Activated T-helper 1 cell treated with anti-CD3 and anti-CD28 coated beads, Interleukin-12 subunit alpha, Interleukin-12 subunit beta, Interleukin-2, Interleukin-4 antibody, amounts not matched to agents 30 ng/mL and 10 ng/mL and 1 ng/mL, durations not matched to agents 14 hours and 24 hours and 36 hours (primary cell): ENCODE data around the gene DNAJC1. TPM values are rescaled to one million over a fixed set of nuclear protein-coding genes. Genes with fewer than 3 reads are reported as not detected.

Source experiments
- DNase-seq: peaks from one replicate; pipeline ENCODE4 v3.0.0; 2021; ENCODE audit warnings: low spot score
- H3K27ac Mint-ChIP-seq: one replicate; pipeline ENCODE4 v1.8.0; 2021; ENCODE audit warnings: mild to moderate bottlenecking, mixed read lengths
- H3K27me3 Mint-ChIP-seq: one replicate; pipeline ENCODE4 v1.8.0; 2022; ENCODE audit warnings: mild to moderate bottlenecking, moderate library complexity, mixed read lengths; ENCODE audit not compliant: insufficient read depth
- H3K36me3 Mint-ChIP-seq: one replicate; pipeline ENCODE4 v1.8.0; 2021; ENCODE audit warnings: low read depth, mixed read lengths
- H3K4me1 Mint-ChIP-seq: one replicate; pipeline ENCODE4 v1.8.0; 2021; ENCODE audit warnings: low read depth, mixed read lengths
- H3K4me3 Mint-ChIP-seq: one replicate; pipeline ENCODE4 v1.8.0; 2021; ENCODE audit warnings: mild to moderate bottlenecking, moderate library complexity, mixed read lengths
- H3K9me3 Mint-ChIP-seq: one replicate; pipeline ENCODE4 v1.8.0; 2021; ENCODE audit warnings: mixed read lengths
- intact Hi-C: fragments of 100-400 bp; cut with micrococcal nuclease; formaldehyde crosslinking; loops from one replicate; pipeline ENCODE4 v1.15.1; 2024
- total RNA-seq: library from RNA; stranded (reverse); gene quantifications from 2 replicates; pipeline ENCODE4 v1.2.3, GENCODE V29; 2022

DNAJC1 gene
- total RNA-seq, 1 donor from 2014 or later = 26.2 TPM

DNA sequence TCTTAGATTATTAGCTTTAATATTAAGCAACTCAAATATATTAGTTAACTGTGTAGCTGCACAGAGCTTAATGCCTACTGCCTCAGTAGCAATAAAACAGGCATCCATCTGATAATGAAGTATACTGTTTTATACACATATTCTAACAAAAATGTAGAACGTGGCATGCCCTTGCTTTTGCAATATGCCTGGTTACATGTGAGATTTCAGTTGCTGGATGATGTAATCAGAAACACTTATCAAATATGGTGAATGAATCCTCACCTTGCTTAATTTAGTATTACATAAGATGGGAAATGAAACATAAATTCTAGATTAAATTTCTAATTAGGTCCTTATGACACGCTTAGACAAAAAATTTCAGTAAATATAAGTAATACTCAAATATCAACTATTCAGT lies 8.0 kb downstream of the DNAJC1 start:
- Mint-ChIP-seq H3K27ac (no peak overlapping the region), H3K27me3 (no peaks in the 10 kb centered on the region), H3K9me3 (no peaks in the 10 kb centered on the region), H3K4me3 (no peak overlapping the region), H3K4me1 (peaks cover 36% of the 10 kb centered on the region), H3K36me3 (peaks cover 11% of the 10 kb centered on the region)
- no peak for DNase-seq
- intact Hi-C loops = no loop called here

- Mint-ChIP-seq H3K27me3 (no peaks in the 10 kb centered on the region), H3K4me3 (no peak overlapping the region), H3K36me3 (no peaks in the 10 kb centered on the region), H3K4me1 (peaks cover 29% of the 10 kb centered on the region), H3K9me3 (no peaks in the 10 kb centered on the region), H3K27ac (no peak overlapping the region)
- intact Hi-C loops = loop anchor here (1.0 to 2.0 kb wide), 5 partner anchors 10 to 1075 kb away; partner anchors contain the start of gene DNAJC1
- no peak for DNase-seq
These were observed 10.0 kb downstream of the DNAJC1 start for GRCh38 chr10:21993360-21994001.

GRCh38 chr10:21991785-21992184 lies 11.7 kb downstream of the DNAJC1 start:
- intact Hi-C loops = loop anchor here (2.0 kb wide), 1 partner anchor 429 kb away; no protein-coding TSS in a partner anchor
- H3K4me1 Mint-ChIP-seq = peaks cover 23% of the 10 kb centered on the region
- no peak for DNase-seq
- H3K9me3 Mint-ChIP-seq = no peaks in the 10 kb centered on the region
- H3K27me3 Mint-ChIP-seq = no peaks in the 10 kb centered on the region
- no peak overlapping the region for H3K27ac Mint-ChIP-seq
- no peak overlapping the region for H3K4me3 Mint-ChIP-seq
- no peaks in the 10 kb centered on the region for H3K36me3 Mint-ChIP-seq

DNA sequence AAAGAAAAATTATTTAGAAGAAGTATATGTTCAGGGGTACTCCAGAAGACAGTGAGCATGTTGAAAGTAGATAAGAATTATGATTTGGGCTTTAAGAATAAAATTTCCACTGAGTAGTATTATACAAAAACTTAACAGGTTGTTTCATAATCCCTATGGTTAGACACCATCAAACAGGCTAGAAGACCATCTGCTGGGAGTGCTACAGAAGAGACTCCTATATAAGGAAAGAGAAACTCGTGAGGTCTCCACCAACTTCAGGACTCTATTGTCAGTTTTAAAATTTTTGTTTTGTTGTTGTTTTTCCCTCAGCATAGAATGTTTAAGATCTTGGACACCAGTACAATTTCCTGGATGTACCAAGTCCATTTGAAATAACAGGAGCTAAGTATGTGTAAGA lies 13.1 kb downstream of the DNAJC1 start:
- peaks cover 15% of the 10 kb centered on the region for H3K4me1 Mint-ChIP-seq
- no peak overlapping the region for H3K4me3 Mint-ChIP-seq
- no peaks in the 10 kb centered on the region for H3K27me3 Mint-ChIP-seq
- no peak for DNase-seq
- H3K27ac Mint-ChIP-seq = no peak overlapping the region
- peaks cover 2% of the 10 kb centered on the region for H3K36me3 Mint-ChIP-seq
- H3K9me3 Mint-ChIP-seq = peaks cover 4% of the 10 kb centered on the region
- intact Hi-C loops = no loop called here

DNA sequence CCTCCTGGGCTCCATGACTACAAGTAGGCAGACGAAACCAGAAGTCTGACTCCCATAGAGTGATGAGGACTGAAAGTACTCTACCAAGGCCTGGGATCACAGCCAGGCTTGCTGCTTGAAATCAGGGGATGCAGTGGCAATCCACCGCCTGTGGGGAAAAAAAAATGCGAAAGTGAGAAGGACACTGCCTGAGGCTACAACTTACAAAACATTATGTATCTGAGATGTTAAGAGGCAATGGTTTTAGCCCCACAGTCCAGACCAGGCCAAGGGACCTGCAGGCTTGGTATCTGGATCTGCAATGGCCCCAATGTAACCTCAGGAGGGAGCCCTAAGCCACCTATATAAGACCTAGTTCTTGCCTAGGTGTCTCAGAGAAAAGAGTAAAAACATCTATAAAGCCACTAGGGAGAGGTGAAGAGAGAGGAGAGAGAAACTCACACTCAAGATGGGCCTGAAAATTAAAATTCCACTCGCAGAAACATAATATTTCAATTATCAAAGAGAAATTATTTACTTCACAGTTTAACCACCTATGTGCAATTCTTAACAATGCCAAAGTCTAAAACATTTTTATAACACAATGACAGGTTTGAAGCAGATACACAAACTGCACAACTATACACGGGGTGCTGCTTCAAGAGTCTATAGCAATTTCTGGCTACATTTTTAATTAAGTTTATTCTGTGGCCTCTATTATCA lies 13.9 kb downstream of the DNAJC1 start:
- intact Hi-C loops = no loop called here
- Mint-ChIP-seq H3K9me3 (peaks cover 4% of the 10 kb centered on the region), H3K27ac (no peak overlapping the region), H3K4me3 (no peak overlapping the region), H3K36me3 (peaks cover 2% of the 10 kb centered on the region), H3K27me3 (no peaks in the 10 kb centered on the region), H3K4me1 (peaks cover 15% of the 10 kb centered on the region)
- DNase-seq = no peak

DNA sequence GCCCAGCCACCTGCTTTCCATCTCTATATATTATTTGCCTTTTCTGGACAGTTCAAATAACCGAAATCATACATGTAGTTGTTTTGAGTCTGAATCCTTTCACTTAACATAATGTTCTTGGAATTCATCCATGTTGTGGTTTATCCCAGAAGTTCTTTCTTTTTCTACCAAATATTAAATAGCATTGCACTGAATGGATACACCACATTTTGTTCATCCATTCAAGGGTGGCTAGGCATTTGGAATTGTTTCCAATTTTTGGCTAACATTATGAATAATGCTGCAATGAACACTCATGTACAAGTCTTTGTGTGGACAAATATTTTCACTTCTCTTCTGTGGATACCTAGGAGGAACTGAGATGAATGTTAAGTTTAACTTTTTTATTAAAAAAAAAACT lies 18.0 kb downstream of the DNAJC1 start:
- DNase-seq = no peak
- Mint-ChIP-seq H3K4me3 (no peak overlapping the region), H3K36me3 (peaks cover 2% of the 10 kb centered on the region), H3K4me1 (peaks cover 8% of the 10 kb centered on the region), H3K27ac (no peak overlapping the region), H3K9me3 (peaks cover 4% of the 10 kb centered on the region), H3K27me3 (no peaks in the 10 kb centered on the region)
- intact Hi-C loops = no loop called here

DNA sequence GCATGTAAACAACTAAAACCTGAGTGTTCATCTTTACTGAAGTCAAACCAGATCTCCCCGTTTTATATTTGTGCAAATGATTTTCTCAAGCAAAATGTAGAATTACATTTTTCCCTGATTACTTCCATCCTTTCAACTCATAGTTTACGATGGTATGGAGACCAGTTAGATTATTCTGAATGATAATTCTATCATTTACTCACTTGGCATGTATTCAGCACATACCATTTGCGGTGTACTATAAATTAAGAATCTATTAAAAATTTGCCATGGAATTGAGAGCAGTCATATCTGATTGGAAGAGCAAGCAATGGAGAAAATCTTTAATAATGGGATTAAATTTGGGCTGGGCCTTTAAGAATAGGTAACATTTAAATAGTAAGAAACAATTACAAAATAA lies 22.4 kb downstream of the DNAJC1 start:
- Mint-ChIP-seq H3K27ac (no peak overlapping the region), H3K27me3 (no peaks in the 10 kb centered on the region), H3K9me3 (peaks cover under 1% of the 10 kb centered on the region), H3K4me1 (peaks cover 6% of the 10 kb centered on the region), H3K36me3 (peaks cover 2% of the 10 kb centered on the region), H3K4me3 (no peak overlapping the region)
- no peak for DNase-seq
- intact Hi-C loops = no loop called here

GRCh38 chr10:21980691-21981090 lies 22.8 kb downstream of the DNAJC1 start:
- Mint-ChIP-seq H3K27ac (no peak overlapping the region), H3K27me3 (no peaks in the 10 kb centered on the region), H3K4me3 (no peak overlapping the region), H3K4me1 (peaks cover 6% of the 10 kb centered on the region), H3K9me3 (no peaks in the 10 kb centered on the region), H3K36me3 (peaks cover 2% of the 10 kb centered on the region)
- no peak for DNase-seq
- intact Hi-C loops = no loop called here

GRCh38 chr10:21978191-21978862 lies 25.2 kb downstream of the DNAJC1 start:
- intact Hi-C loops = no loop called here
- H3K27me3 Mint-ChIP-seq = no peaks in the 10 kb centered on the region
- no peaks in the 10 kb centered on the region for H3K9me3 Mint-ChIP-seq
- DNase-seq = no peak
- no peak overlapping the region for H3K4me3 Mint-ChIP-seq
- H3K4me1 Mint-ChIP-seq = peaks cover 6% of the 10 kb centered on the region
- peaks cover 2% of the 10 kb centered on the region for H3K36me3 Mint-ChIP-seq
- H3K27ac Mint-ChIP-seq = no peak overlapping the region

DNA sequence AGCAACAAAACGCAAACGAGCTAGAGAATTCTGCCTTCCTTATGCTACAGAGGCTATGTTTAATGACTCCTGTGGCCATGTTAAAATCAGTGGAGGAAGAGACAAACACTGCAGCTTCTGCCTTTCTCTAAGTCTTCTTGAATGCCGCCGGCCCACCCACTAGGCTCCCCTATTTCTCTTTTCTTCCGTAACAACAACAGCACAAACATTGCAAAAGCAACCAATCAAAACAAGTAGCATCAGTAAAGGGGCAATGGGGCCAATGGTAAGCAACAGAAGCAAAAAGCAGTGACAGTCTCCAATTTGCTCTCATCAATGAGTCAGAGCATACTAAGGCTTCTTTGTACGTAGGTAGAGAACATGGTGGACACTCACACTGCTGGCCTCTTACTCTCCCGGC lies 26.8 kb downstream of the DNAJC1 start:
- Mint-ChIP-seq H3K36me3 (peaks cover 2% of the 10 kb centered on the region), H3K9me3 (no peaks in the 10 kb centered on the region), H3K4me1 (peaks cover 6% of the 10 kb centered on the region), H3K27me3 (no peaks in the 10 kb centered on the region), H3K4me3 (no peak overlapping the region), H3K27ac (no peak overlapping the region)
- intact Hi-C loops = no loop called here
- DNase-seq = no peak

DNA sequence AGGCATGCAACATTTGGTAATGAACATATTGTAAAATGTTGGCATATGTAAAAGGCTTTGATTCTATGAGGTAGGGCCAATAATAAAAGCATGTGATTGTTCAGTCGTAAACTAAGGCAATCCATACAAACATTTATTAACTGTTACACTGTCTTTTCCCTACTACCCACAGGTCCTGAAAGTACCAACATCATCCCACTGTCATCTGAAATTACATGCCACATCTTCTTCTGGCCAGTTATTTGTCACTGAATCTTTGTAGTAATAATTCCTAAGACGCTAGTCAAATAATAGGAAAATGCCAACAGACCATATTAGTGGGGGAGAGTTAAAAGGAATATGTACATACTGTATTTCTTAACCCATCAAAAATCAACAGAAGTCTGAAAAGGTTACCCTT lies 27.2 kb downstream of the DNAJC1 start:
- Mint-ChIP-seq H3K4me1 (peaks cover 6% of the 10 kb centered on the region), H3K36me3 (peaks cover 2% of the 10 kb centered on the region), H3K4me3 (no peak overlapping the region), H3K9me3 (no peaks in the 10 kb centered on the region), H3K27ac (no peak overlapping the region), H3K27me3 (no peaks in the 10 kb centered on the region)
- DNase-seq = no peak
- intact Hi-C loops = no loop called here

DNA sequence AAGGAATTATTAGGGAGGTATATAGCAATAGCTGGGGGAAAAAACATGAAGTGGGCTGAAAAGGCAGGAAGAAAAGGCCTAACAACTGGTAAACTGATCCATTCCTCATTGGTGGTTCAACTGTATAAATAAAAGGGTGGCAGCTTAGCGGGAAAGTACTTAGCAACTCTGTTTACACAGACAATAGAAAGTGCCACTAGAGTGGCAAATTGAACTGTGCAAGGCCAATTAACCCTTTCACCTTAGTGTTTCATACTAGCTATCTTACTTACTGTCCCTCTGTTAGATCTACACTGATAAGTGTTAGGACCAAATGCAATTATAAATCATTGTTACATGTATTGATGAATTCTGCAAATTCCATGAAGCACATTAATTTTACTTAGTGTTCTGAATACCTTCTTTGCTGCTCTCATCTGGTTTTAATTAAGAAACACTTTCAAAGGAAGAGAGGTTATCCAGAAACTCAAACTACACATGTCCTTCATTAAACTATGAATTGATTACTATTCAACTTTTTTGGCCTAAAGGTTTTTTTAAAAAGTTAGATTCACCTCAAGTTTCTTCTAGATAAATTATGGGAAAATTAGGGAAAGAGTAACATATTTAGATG lies 28.0 kb downstream of the DNAJC1 start:
- H3K4me1 Mint-ChIP-seq = peaks cover 6% of the 10 kb centered on the region
- H3K27ac Mint-ChIP-seq = no peak overlapping the region
- H3K36me3 Mint-ChIP-seq = peaks cover 2% of the 10 kb centered on the region
- no peaks in the 10 kb centered on the region for H3K9me3 Mint-ChIP-seq
- no peaks in the 10 kb centered on the region for H3K27me3 Mint-ChIP-seq
- no peak overlapping the region for H3K4me3 Mint-ChIP-seq
- no peak for DNase-seq
- intact Hi-C loops = no loop called here

- H3K9me3 Mint-ChIP-seq = no peaks in the 10 kb centered on the region
- H3K36me3 Mint-ChIP-seq = peaks cover 2% of the 10 kb centered on the region
- peaks cover 6% of the 10 kb centered on the region for H3K4me1 Mint-ChIP-seq
- DNase-seq = no peak
- no peaks in the 10 kb centered on the region for H3K27me3 Mint-ChIP-seq
- no peak overlapping the region for H3K27ac Mint-ChIP-seq
- intact Hi-C loops = no loop called here
- no peak overlapping the region for H3K4me3 Mint-ChIP-seq
These were observed 30.9 kb downstream of the DNAJC1 start for GRCh38 chr10:21972584-21972983.
